GM10847 (cell line): ENCODE data around the gene GALNT6.

ENCODE experiments used
- POLR2A ChIP-seq: IDR thresholded peaks from 2 replicates; pipeline ENCODE4 v1.6.1; 2011; ENCODE audit not compliant: insufficient read length; ENCODE audit errors: extremely low read depth

GALNT6 gene

GRCh38 chr12:51307655-51308593 lies 83.3 kb downstream of the GALNT6 start:
- TF ChIP-seq POLR2A: no peak

- no peak for TF ChIP-seq POLR2A
Observed at GRCh38 chr12:51306507-51306906, 84.7 kb downstream of the GALNT6 start.
